OCI-LY1 (cell line): ENCODE data around the gene ADAM17.

Experiments used
- CTCF ChIP-seq: fragments of 200-600 bp; sonication (generic), shearing (Covaris generic); IDR thresholded peaks from 2 replicates; pipeline ENCODE4 v1.5.1; 2017; ENCODE audit warnings: mild to moderate bottlenecking, antibody characterized with exemption, low read length, moderate library complexity, mixed read lengths
- EZH2 ChIP-seq: fragments of 200-600 bp; sonication (generic), shearing (Covaris generic); IDR thresholded peaks from 2 replicates; pipeline ENCODE4 v1.8.0; 2017; ENCODE audit warnings: borderline replicate concordance, mixed run types, mild to moderate bottlenecking, antibody characterized with exemption, low read length, moderate library complexity, mixed read lengths

GRCh38 chr2:9595746-9596145, 40.1 kb upstream of the ADAM17 start:
- no peak for TF ChIP-seq CTCF
- no peak for TF ChIP-seq EZH2
